ENCODE measurements around the gene ABTB2.

GRCh38 chr11:34155757-34156062 is 202.1 kb downstream of the ABTB2 start:
- TF ChIP-seq CTCF (IDR thresholded peaks at IDR 0.05) (no peak), POLR2A (IDR thresholded peaks at IDR 0.05) (no peak)

All from right lobe of liver (tissue), 4 donors.